ENCODE measurements around the gene ALOX15B.

ALOX15B gene, protein sequence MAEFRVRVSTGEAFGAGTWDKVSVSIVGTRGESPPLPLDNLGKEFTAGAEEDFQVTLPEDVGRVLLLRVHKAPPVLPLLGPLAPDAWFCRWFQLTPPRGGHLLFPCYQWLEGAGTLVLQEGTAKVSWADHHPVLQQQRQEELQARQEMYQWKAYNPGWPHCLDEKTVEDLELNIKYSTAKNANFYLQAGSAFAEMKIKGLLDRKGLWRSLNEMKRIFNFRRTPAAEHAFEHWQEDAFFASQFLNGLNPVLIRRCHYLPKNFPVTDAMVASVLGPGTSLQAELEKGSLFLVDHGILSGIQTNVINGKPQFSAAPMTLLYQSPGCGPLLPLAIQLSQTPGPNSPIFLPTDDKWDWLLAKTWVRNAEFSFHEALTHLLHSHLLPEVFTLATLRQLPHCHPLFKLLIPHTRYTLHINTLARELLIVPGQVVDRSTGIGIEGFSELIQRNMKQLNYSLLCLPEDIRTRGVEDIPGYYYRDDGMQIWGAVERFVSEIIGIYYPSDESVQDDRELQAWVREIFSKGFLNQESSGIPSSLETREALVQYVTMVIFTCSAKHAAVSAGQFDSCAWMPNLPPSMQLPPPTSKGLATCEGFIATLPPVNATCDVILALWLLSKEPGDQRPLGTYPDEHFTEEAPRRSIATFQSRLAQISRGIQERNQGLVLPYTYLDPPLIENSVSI
- total RNA-seq = 0 to 0.19 (median 0.09) reads per million in 4 experiments

GRCh38 chr17:8038954-8039610, at the start of gene ALOX15B:
Gene ALOX15B, plus strand, starts transcription at chr17:8039059. Its CDS starts 97 bp downstream, at chr17:8039156.
- DNase-seq = no peak

- peak; percentile 92 for DNase-seq
Measured at GRCh38 chr17:7989781-7990655, 48.8 kb upstream of the ALOX15B start.

DNA sequence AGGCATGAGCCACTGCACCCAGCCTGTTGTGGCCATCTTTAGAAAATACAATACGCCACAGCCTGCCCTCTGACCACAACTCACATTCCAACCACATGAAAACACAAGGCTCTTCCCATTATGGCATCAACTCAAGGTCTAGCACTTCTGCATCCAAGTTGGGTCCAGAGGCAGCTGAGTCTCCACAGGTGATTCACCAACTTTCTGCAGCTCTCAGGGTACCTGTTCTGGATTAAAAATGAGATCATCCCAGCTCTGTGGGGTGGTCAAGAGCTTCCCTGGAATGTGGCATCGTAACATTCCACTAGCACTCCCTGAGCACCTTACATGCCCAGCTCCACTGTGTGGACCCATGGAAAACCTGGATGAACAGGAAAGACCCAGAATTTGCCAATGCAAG, 46.3 kb upstream of the ALOX15B start:
- DNase-seq = no peak

DNA sequence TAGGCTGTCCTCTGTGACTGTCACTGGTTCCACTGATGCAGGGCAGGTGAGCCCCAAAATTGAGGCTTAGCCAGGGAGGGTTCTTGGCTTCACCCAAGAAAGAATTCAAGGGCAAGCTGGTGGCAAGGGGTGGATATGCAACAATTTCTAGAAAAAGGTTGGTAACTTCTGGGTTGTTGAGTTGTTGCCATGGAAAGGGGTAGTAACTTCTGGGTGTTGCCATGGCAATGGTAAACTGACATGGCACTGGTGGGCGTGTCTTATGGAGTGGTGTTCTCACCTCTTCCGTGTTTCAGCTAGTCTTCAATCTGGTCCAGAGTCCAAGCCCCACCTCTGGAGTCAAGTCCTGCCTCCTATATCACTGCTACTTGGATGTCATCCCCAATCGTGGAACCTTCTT, 45.9 kb upstream of the ALOX15B start:
- DNase-seq = no peak

DNA sequence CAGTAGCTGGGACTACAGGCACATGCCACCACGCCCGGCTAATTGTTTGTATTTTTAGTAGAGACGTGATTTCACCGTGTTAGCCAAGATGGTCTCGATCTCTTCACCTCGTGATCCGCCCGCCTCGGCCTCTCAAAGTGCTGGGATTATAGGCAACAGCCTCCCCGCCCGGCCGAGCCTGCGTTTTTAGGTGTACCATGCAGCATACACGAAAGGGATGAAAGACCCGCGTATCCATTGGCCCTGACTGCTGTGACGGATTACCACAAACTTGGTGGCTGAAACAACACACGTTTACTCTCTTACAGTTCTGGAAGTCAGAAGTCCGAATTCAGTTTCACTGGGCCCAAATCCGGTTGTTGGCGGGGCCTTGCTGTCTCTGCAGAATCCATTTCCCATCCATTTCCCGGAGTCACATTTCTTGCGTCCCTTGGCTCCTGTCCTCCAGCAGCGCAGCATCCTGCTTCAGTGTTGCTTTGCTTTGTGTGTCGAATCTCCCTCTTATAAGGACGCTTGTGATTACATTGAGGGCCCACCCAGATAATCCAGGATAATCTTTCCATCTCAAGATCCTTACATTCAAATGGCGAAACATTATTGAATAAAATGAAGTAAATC, 44.8 kb upstream of the ALOX15B start:
- no peak for DNase-seq

- no peak for DNase-seq
Measured at GRCh38 chr17:7995724-7996123, 43.1 kb upstream of the ALOX15B start.

GRCh38 chr17:7997186-7997585, 41.7 kb upstream of the ALOX15B start:
- no peak for DNase-seq

DNA sequence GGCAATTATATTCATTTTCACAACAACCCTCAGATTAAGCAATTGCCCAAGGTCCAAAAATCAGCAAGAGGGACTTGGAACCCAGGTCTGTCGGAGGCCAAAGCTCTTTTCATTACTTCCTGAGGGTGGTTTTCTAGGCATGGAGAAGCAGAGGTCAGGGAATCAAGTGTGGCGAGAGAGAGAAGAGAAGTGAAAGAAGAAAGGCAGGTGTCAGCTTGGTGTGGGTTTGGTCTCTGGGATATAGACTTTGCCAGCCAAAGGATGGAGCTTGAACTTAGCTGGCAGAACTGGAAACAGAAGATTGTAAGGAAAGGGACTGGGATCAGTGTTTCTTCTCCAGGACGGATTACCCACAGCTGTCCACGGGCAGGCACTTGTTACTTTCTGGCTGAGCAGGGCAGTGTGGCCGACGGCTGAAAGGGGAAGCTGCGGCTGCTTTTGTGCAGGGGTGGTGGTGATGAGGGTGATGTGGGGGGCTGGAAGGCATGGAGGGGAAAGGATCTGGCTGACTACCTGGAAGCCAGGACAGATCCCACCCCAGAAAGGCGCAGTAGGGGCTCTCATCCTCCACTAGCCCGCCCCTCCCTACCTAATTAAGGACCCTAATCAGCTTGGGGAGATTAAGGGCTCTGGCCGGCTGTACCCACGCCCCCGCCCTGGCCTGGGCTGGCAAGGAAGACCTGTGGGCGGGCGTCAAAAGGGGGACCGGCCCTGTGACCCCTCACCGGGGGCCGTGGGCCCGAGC, 36.7 kb upstream of the ALOX15B start, which contains the start of gene GUCY2D:
Gene GUCY2D, plus strand, starts transcription at position 640 of the 745 bp plus-strand sequence. CDS start 433 bp downstream, outside the sequence.
- no peak for DNase-seq

GRCh38 chr17:8002721-8003593, 35.9 kb upstream of the ALOX15B start:
- no peak for DNase-seq

DNA sequence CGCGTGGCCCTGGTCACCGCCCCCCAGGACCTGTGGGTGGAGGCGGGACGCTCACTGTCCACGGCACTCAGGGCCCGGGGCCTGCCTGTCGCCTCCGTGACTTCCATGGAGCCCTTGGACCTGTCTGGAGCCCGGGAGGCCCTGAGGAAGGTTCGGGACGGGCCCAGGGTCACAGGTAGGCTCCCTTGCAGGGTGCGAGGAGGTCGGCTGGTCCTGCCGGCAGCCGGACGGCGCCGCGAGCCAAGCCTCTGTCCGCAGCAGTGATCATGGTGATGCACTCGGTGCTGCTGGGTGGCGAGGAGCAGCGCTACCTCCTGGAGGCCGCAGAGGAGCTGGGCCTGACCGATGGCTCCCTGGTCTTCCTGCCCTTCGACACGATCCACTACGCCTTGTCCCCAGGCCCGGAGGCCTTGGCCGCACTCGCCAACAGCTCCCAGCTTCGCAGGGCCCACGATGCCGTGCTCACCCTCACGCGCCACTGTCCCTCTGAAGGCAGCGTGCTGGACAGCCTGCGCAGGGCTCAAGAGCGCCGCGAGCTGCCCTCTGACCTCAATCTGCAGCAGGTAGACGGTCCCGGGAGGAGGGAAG, 35.2 kb upstream of the ALOX15B start:
- no peak for DNase-seq

DNA sequence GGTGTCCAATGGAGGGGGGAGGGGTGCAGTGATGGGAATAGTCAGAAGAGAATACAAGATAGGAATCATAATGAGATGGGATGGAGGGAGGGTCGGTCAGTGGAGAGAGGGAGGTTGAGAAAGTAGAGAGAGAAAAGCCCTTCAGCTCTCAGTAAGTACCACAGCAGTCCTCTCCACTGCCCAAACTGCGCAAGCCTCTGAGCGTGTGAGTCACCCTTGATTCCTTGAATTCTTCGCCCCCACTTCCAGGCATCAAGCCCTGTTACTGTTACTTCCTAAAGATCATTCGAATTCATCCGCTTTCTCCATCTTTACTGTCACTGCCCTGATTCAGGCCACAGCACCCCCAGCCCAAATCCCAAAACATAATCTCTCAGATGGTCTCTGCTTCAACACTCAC, 34.0 kb upstream of the ALOX15B start:
- DNase-seq = no peak

GRCh38 chr17:8005357-8005756, 33.5 kb upstream of the ALOX15B start:
- DNase-seq = no peak

GRCh38 chr17:8005967-8006730, 32.7 kb upstream of the ALOX15B start:
- DNase-seq = no peak

GRCh38 chr17:8006836-8007680, 31.8 kb upstream of the ALOX15B start:
- no peak for DNase-seq

DNA sequence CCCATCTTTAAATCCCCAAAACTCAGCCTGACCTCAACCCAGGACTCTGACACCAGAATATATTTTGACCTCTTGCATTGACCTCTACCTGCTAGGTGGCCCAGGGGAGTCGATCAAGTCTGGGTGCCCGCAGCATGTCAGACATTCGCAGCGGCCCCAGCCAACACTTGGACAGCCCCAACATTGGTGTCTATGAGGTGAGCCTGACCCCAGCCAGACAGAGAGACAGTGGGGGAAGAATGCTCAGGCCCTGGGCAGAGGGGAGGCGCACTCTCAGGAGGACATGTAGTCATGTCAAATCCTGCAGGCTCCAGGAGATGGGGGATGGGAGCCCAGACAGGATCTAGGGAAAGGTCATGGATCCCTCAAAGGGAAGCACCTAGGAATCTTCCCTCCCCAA, 31.0 kb upstream of the ALOX15B start:
- DNase-seq = no peak

- no peak for DNase-seq
Measured at GRCh38 chr17:8012045-8012580, 26.7 kb upstream of the ALOX15B start.

- no peak for DNase-seq
Measured at GRCh38 chr17:8012996-8013640, 25.7 kb upstream of the ALOX15B start.

Data from effector CD8-positive, alpha-beta T cell (primary cell).